GM19035 (cell line): ENCODE data around the gene RANBP3.
"Not testable (repeated sequence)": the region's sequence is repeated elsewhere in the genome, so short reads cannot be mapped to it uniquely, and the experiment has no call there.

Experiments
- ATAC-seq: cut with Tn5 transposase; IDR thresholded peaks from one replicate; pipeline ENCODE4 v1.9.1; 2021; ENCODE audit not compliant: unreplicated experiment

Gene RANBP3

DNA sequence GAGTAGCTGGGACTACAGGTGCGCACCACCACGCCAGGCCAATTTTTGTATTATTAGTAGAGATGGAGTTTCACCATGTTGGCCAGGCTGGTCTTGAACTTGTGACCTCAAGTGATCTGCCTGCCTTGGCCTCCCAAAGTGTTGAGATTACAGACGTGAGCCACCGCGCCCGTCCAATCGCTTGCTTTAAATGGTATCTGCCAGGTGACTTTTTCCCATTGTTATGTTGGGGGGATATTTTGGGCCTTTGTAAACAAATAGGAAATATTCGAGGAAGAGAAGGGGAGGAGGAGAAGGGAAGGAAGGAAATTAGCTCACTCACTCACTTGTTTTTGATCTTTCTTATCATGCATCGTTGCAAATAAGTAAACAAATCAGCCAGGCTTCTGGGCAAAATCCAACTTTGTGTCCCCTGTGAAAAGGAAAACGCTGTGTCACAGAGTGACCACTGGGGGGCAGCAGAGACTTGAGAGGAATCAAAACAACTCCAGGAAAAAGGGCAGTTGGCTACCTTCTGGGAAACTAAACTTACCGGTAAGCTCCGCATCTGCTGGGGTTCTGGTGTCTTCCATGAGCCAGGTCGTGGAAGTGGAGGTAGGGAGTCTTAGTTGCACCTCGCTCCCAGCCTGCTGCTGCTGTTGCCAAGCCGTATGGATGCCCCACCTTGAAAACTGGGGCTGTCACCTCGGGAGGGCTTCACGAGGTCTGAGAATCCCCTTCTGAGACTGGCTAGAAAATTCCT, 9.3 kb upstream of the RANBP3 start:
- ATAC-seq, result no peak

DNA sequence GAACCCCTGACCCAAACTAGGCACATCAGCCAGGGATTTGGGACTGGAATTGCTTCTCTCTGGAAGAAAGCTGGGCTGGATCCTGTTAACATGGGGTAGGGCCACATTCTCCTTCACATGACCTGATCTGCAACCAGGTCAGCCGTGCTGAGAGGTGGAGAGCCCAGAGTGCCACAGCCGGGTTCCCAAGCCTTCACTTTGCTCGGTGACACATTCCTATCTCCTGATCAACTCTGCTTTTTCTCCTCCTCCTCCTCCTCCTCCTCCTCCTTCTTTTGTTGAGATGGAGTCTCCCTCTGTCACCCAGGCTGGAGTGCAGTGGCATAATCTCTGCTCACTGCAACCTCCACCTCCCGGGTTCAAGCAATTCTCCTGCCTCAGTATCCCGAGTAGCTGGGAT, 7.9 kb upstream of the RANBP3 start:
- not testable (repeated sequence) for ATAC-seq

DNA sequence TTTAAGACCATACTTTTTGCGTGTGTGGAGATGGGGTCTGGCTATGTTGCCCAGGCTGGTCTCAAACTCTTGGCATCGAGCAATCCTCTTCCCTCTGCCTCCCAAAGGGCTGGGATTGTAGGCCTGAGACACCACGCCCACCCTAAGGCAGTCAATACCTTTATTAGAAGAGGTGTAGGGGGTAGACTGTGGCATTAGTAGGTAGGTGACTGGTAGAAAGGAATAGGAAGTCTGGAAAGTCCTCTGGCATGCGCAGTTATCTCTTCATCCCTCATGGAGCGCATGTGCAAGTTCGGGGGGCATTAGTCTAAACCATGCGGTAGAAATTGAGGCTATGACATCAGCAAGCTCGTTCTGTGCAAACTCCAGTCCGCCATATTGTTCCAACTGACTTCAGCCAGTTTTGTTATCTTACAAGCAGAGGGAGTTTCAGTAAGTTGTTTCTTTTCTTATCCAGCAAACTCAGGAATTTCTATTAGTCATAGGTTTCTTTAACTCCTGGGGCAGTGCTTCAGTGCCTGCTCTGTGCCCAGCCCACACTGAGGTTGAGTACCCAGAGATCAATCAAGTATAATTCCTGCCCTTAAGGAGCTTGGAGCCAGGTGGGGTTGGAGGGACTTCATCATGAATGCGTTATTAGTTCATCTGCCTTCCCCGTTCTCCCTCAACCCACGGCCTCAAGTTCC, 7.3 kb upstream of the RANBP3 start:
- ATAC-seq, result no peak

DNA sequence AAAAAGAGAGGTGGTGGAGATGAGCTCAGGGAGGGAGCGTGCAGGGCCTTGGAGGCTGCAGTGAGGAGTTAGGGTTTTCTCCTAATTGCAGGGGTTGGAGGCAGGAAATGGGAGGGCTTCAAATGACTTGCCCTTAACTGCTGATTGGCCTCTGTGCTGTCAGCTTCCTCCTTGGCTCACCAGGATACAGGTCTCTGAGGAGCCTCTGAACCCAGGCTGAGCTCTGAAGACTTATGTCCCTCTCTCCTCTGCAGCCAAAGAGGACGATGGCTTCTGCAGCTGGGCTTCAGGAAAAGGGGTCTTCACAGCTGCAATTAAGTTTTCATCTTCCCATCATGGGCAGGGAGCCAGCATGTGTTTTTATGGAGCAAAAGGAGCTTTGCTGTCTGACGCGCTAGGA, 6.7 kb upstream of the RANBP3 start:
- ATAC-seq, result no peak

DNA sequence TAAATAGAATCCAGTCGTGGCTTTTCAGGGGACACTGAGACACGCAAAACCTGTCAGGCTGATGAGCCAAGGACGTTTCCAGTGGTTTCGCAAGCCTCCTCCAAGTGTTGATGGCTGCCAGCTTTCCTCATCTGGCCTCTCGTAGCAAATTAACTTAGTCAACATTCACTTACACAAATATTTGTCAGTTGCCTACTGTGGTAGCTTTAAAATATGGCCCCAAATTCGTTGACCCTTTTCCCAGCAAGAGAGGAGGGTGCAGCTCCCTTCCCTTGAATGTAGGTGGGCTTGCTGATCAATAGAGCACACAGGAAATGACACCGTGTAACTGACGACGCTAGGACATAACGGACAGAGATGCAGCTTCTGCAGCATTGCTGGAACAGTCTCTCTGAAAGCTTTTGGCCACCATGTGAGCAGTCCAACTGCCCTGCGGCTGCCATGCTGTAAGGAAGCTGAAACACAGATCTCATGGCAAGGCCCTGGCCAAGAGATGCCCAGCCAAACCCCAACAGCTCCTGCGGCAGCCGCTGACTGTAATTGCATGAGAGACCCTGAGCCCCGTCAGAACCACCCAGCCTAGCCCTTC, 5.5 kb upstream of the RANBP3 start:
- no peak for ATAC-seq

DNA sequence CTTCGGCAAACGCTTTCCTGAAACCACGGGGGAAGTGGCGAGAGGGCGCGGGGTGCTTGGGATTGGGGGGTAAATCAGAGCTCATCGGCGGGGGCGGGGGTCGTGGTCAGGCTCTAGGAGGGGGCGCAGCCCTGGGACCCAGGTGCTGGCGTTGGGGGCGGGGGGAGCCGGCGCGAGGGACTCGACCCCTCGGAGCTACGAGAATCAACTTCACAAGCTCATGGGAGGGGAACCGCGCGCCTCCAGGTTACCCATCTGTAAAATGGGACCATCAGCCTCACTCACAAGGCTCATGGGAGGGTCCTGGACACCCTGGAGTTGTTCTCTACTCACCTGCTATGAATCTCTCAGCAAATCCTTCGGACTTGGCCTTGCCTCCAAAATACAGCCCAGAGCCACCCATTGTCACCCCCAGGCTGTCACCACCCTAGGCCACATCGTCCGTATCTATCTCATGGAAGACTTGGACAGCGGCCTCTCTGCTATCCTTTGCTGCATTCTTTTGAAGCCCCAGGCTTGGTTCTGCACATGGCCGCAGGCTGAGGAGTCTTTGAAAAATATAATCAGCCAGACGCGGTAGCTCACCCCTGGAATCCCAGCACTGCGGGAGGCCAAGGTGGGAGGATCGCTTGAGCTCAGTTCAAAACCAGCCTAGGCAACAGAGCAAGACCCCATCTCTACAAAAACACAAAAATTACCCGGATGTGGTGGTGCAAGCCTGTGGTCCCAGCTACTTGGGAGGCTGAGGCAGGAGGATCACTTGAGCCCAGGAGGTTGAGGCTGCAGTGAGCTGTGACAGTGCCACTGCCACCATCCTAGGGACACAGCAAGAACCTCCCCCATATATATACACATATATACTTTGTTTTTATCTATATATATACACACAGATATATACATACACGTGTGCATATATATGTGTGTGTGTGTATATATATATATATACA, 939 bp upstream of the RANBP3 start:
- no peak for ATAC-seq

DNA sequence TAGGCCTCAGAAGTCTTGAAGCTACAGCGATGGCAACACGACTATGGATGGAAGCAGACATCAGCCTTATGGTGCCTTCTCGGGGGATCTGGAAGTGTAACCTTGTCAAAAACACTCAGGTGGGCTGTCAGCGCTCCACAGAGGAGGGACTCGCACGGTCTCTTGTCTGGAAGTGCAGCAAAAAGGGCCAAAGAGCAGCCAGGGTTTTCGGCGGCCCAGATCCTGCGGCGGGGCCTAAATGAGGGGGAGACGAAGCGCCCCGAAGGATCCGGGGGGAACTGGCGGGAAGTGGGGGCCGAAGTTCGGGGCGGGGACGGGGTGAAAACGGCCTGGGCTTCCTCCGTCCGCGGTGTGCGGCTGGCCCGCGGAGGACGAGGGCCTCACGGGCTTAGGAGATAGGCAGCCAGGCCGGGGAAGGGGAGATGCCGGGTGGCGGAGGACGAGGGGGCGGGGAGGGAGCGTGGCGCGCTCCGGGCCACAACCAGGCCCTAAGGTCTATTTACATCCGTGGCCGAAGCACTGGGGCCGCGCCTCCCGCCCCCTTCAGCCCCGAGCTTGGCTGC, 637 bp downstream of the RANBP3 start:
- no peak for ATAC-seq

DNA sequence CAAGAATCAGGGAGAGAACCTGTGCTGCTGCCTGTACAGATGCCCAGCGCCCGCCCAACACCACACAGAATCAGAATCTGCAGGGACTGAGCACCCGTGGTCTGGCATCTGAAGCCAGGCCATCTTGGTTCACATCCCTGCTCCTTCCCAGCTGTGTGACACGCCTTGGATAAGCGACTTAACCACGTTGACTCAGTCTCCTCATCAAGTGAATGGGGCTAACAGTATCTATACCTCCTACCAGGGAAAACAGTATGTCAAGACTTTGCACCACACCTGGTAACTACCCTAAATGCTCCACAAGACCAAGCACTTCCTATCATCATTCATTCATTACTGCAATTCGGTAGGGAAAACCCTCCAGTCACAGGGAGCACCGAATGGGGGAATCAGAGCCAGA, 1.2 kb downstream of the RANBP3 start:
- ATAC-seq, result no peak

DNA sequence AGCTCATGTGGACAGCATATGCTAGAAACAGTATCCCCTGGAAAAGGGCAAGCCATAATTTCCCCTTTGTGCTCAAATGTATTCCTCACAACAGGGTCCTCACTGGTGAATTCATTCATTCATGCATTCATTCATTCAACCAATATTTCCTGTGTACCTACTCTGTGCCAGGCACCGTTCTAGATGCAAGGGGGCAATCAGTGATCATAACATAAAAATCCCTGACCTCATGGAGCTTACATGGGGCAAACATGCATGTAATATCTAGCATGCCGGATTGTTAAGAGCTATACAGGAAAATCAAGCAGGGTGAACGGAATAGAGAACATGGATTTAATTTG, 2.6 kb downstream of the RANBP3 start:
- ATAC-seq, result no peak

DNA sequence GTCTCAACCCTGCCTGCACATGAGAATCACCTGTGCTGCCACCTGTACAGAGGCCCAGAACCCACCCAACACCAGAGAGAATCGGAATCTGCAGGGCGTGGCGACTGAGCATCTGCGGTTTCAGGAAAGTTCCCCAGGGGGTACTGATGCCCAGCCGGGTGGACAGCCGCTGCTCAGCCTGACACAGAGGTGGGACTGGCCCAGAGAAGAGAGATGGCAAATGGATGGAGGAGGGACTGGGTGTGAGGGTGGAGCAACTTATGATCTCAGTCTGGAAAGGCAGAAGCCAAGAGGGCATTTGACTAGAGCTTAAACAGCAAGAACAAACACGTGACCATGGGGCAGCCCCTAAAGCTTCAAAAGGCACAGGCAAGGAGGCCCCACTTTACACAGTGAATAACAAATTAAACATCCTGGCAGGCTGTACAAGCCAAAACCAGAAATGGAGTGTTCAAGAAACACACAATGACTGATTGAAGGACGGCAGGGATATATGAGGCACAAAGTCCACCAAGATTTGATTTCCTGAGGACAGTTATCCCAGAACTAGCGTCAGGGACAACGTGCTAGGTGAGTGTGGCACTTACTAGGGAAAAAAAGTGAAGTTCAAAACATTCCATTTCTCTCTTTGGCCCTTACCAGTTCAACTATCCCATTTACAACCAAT, 3.1 kb downstream of the RANBP3 start:
- no peak for ATAC-seq

DNA sequence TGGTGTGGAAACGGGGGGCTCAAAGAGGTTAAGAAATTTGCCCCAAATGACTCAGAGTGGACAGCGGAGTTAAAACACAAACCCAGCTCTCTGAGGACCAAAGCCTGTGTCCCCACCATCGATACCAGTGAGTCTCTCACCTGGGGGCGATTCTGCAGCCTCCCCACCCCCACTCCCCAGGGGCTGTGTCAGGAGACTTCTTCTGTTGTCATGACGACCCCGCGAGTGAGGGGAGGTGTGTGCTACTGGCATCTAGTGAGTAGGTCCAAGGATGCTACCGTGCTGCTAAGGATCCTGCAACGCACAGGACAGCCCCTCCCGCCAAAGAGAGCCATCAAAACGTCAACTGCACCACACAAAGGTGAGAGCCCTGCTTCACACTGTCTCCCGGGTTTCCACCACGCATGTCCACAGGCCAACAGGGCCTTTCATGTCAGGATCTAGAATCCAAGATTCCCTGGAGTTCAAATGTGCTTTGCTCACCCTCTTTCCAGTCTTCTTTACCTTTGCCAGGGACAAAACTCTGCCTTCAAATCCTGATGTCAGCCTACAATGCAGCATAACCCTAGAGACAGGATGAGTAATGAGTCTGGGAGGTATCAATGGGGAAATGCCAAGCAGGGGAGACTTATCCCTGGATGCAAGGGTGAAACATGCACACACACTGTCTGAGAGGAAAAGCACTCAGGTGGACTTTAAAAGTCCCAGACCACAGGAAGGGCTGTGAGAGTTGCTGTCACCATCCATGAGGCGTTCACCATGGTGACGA, 3.9 kb downstream of the RANBP3 start:
- no peak for ATAC-seq

DNA sequence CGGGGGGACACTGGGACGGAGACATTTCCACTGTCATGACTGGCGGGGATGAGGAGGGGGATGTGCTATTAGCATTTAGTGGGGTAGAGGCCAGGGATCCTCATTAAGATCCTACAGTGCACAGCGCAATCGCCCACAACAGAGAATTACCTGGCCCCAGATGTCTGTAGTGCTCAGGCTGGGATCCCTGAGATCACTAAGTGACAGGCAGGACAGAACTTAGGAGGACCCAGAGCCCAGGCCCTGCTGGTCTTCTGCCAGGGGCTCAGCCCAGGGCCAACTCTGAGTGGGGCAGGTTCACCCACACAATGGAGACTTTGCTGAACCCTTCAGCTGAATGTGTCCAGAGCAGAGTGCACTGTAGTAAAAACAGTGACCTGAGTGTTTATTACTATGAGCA, 4.6 kb downstream of the RANBP3 start:
- no peak for ATAC-seq

DNA sequence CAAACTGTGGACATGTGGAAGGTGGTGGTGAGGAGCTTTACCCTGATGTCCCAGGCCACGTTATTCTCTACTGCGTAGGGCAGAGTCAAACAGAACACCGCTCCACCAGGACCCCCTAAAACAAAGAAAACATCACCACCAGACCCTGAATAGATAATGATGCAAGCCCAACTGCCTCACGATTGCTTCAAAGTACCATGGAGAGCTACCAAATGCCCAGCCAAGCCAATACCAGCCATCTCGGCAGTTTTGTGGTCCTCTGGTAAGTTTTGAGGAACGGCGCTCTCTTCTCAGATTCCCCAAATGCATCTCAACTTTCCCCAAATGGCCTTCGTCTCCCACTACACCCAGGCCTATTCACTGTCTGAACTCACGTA, 5.6 kb downstream of the RANBP3 start:
- no peak for ATAC-seq

DNA sequence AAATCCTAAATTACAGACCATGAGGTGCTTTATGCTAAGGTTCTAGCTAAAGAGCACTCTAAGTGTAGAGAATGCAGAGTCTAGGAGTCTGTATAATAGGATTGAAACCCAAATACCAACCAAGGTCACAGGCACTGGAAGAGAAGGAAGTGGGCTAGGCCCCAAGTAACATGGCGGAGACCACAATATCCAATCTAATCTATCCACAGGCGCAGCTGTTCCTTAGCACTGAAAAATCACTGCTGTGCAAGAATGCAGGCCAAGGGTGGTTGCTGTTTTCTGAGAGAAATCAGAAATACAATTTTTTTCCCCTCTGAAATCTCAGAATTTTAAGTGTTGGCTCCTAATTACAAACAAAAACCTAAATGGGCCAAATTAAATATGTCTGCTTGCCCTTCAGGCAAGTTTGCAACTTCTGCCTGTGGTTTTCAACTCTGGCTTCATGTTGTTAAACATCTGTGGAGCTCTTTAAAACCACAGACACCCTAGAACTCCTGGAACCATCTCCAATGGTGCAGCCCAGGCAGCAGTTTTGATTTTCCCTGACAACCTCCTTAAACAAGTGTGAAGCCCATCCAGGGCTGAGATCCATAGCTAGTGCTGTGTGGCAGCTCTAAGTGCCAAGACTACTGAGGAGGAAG, 6.1 kb downstream of the RANBP3 start:
- no peak for ATAC-seq

DNA sequence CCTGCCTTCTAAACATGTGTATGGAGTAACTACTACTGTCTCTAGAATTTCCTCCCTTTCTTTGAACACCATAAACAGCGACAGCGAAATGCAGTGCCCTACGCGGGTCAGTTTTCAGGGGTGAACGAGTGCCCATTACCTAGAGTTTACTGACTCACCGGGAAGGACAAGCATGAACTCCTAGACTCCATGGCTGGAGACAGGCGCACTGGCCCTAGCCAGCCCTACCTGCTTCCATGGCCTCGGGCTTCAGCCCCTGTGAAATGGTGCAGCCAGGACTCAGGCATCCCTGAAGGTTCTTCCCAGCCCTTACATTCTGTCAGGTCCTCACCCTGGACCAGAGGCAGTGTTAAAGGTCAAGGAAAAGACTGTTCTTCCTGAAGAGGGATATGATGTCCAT, 8.5 kb downstream of the RANBP3 start:
- no peak for ATAC-seq

DNA sequence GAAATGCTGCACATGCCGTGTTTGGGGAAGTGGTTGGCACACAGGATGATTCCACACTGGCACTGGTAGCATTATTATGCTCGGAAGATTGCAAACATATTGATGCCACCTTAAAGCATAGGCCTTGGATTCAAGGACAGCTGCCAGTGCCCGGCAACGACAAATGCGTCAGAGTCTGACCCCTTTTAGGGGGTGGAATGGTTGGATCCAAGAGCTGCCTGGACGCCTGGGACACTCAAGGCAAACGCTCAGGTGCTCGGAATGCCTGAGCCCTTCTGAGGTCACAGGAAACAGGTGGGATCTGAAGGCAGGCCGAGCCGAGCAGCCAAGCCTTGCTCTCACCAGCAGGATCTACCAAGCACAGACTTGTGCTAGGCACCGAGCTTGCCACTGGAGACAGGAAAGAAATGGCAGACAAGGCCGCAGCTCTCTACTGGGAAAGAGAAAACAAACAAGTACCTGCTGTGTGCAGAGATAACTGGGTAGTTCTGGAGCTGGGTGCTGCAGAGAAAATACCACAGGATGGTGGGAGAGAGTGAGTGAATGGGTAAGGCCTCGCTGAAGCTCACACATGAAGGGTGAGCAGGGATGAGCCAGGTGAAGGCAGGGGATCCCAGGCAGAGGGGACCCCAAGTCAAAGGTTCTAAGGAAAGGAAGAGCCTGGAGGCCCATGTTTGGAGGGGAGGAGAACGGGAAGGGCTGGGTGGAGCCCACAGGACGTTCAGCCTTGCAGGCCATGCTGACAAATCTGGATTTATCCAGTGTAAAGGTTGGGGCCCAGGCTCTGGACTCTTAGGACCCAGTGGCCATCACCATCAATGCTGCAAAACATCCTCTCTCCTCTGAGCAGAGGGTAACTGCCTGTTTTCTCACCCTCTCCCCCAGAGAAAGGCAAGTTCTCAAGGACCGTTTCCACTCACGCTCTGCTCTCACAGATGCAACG, 9.2 kb downstream of the RANBP3 start:
- ATAC-seq, result no peak

DNA sequence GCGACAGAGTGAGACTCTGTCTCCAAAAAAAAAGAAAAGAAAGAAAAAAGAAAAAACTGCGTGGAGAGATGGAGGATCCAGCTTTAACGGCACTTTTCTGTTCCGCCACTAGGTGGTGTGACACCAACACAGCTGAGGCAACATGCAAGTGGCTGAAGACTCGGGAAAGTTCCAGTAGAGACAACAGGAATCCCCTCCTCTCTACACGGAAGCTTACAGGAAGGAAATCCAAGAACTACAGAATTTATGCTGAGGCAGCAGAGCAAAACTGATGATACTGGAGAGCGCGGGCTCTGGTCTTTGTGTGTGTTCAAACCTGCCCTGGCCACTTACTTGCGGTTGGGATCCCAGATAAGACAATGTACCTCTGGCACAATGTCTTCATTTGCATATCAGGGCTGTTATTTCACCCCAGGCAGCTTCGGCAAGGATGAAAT, 9.9 kb downstream of the RANBP3 start:
- ATAC-seq, result no peak

DNA sequence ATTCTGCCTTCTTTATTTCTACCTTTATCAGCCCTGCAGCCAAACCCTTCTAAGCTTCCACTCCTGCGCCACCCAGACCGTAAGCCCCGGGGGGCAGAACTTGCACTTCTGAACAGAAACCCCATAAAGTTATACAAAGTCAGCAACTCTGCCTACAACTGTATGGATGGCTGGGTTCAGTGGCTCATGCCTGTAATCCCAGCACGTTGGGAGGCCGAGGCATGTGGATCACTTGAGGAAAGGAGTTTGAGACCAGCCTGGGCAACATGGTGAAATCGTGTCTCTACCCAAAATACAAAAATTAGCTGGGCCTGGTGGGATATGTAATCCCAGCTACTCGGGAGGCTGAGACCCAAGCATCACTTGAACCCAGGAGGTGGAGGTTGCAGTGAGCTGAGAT, 10.4 kb downstream of the RANBP3 start:
- no peak for ATAC-seq
